Activated T-cell treated with anti-CD3 and anti-CD28 coated beads, Interleukin-2, amount 50 U/mL, for 72 hours (primary cell): ENCODE results near the gene MAPK8IP3. TPM values are rescaled to one million over a fixed set of nuclear protein-coding genes. Genes with fewer than 3 reads are reported as not detected.
A peak's percentile ranks its signal among the peaks of the same experiment; 100 is the strongest.

ENCODE experiments used
- ATAC-seq, 2 donors: fragments of 150-1000 bp; cut with Tn5 transposase; replicated peaks in 1 of 2; 2 replicates each; pipeline ENCODE4 v1.10.0; 2021; ENCODE audit warnings: moderate library complexity in 2 of 2, mild to moderate bottlenecking in 1 of 2
- DNase-seq, 2 donors: peaks; one replicate each; pipeline ENCODE4 v3.0.0; 2021 to 2022; ENCODE audit warnings: mixed read lengths in 1 of 2
- H3K27ac Mint-ChIP-seq: one replicate; pipeline ENCODE4 v1.8.0; 2022; ENCODE audit warnings: mild to moderate bottlenecking, moderate library complexity, mixed read lengths
- H3K27me3 Mint-ChIP-seq: one replicate; pipeline ENCODE4 v1.8.0; 2022; ENCODE audit warnings: low read depth, mixed read lengths
- H3K36me3 Mint-ChIP-seq, 2 donors: one replicate each; pipeline ENCODE4 v1.8.0; 2022; ENCODE audit warnings: mixed read lengths in 2 of 2, mild to moderate bottlenecking in 1 of 2; ENCODE audit not compliant: insufficient read depth in 2 of 2
- H3K4me1 Mint-ChIP-seq: one replicate; pipeline ENCODE4 v1.8.0; 2022; ENCODE audit warnings: low read depth, mixed read lengths
- H3K4me3 Mint-ChIP-seq, 2 donors: one replicate each; pipeline ENCODE4 v1.8.0; 2022; ENCODE audit warnings: mild to moderate bottlenecking in 2 of 2, mixed read lengths in 2 of 2, moderate library complexity in 2 of 2
- H3K9me3 Mint-ChIP-seq, 2 donors: one replicate each; pipeline ENCODE4 v1.8.0; 2022; ENCODE audit warnings: mixed read lengths in 2 of 2
- total RNA-seq, 2 donors: library from RNA; stranded (reverse); gene quantifications; one replicate each; pipeline ENCODE4 v1.2.3, GENCODE V29; 2022

Gene MAPK8IP3
- total RNA-seq, 2 donors from 2014 or later: 92.7 to 118 TPM

- DNase-seq (no peak), ATAC-seq (no peak)
- Mint-ChIP-seq H3K27ac (no peak overlapping the region), H3K9me3 (no peaks in the 10 kb centered on the region), H3K4me3 (no peak overlapping the region), H3K4me1 (peaks cover 7% of the 10 kb centered on the region), H3K27me3 (no peaks in the 10 kb centered on the region), H3K36me3 (peaks cover under 1 to 3% of the 10 kb centered on the region in 2 donors)
These were observed 60.2 kb downstream of the MAPK8IP3 start for GRCh38 chr16:1766231-1766630.

- no peak overlapping the region for H3K4me3 Mint-ChIP-seq
- DNase-seq (no peak), ATAC-seq (no peak)
- no peak overlapping the region for H3K27ac Mint-ChIP-seq
- peaks cover 7% of the 10 kb centered on the region for H3K4me1 Mint-ChIP-seq
- H3K9me3 Mint-ChIP-seq: no peaks in the 10 kb centered on the region
- no peaks in the 10 kb centered on the region for H3K27me3 Mint-ChIP-seq
- peaks cover 0 to 3% of the 10 kb centered on the region in 2 donors for H3K36me3 Mint-ChIP-seq
These were observed 60.7 kb downstream of the MAPK8IP3 start for GRCh38 chr16:1766701-1767100.

- H3K9me3 Mint-ChIP-seq: no peaks in the 10 kb centered on the region
- no peak for ATAC-seq
- H3K4me3 Mint-ChIP-seq: no peak overlapping the region
- no peaks in the 10 kb centered on the region for H3K27me3 Mint-ChIP-seq
- H3K4me1 Mint-ChIP-seq: peaks cover 13% of the 10 kb centered on the region
- peaks cover 3 to 7% of the 10 kb centered on the region in 2 donors for H3K36me3 Mint-ChIP-seq
- H3K27ac Mint-ChIP-seq: no peak overlapping the region
- no peak for DNase-seq
These were observed 61.4 kb downstream of the MAPK8IP3 start for GRCh38 chr16:1767116-1767994.

GRCh38 chr16:1768061-1768766, 62.2 kb downstream of the MAPK8IP3 start:
- no peak for DNase-seq
- peaks cover 4 to 9% of the 10 kb centered on the region in 2 donors for H3K36me3 Mint-ChIP-seq
- no peaks in the 10 kb centered on the region for H3K9me3 Mint-ChIP-seq
- H3K4me1 Mint-ChIP-seq: peaks cover 14% of the 10 kb centered on the region
- no peaks in the 10 kb centered on the region for H3K27me3 Mint-ChIP-seq
- ATAC-seq: no peak
- no peak overlapping the region for H3K4me3 Mint-ChIP-seq
- no peak overlapping the region for H3K27ac Mint-ChIP-seq

GRCh38 chr16:1768767-1769401, 62.9 kb downstream of the MAPK8IP3 start:
- Mint-ChIP-seq H3K9me3 (no peaks in the 10 kb centered on the region), H3K4me1 (peaks cover 14% of the 10 kb centered on the region), H3K27ac (no peak overlapping the region), H3K27me3 (no peaks in the 10 kb centered on the region), H3K36me3 (peaks cover 4 to 9% of the 10 kb centered on the region in 2 donors), H3K4me3 (no peak overlapping the region)
- DNase-seq (no peak), ATAC-seq (no peak)

- no peaks in the 10 kb centered on the region for H3K27me3 Mint-ChIP-seq
- DNase-seq (no peak), ATAC-seq (no peak)
- no peaks in the 10 kb centered on the region for H3K9me3 Mint-ChIP-seq
- H3K4me1 Mint-ChIP-seq: peaks cover 14% of the 10 kb centered on the region
- H3K4me3 Mint-ChIP-seq: peak overlapping the region; percentile 81 to 82
- peaks cover 4 to 9% of the 10 kb centered on the region in 2 donors for H3K36me3 Mint-ChIP-seq
- peak overlapping the region; percentile 24 for H3K27ac Mint-ChIP-seq
These were observed 63.7 kb downstream of the MAPK8IP3 start for GRCh38 chr16:1769402-1770300.

GRCh38 chr16:1770328-1771187, 64.6 kb downstream of the MAPK8IP3 start:
- peak; percentile 0 to 18 for ATAC-seq
- Mint-ChIP-seq H3K27ac (peak overlapping the region; percentile 24), H3K36me3 (peaks cover 4 to 9% of the 10 kb centered on the region in 2 donors)

GRCh38 chr16:1771188-1771863, 65.3 kb downstream of the MAPK8IP3 start, which contains the start of gene NME3:
Gene NME3 (minus strand): TSS chr16:1771543. CDS start chr16:1771534, 9 bp downstream.
- Mint-ChIP-seq H3K27me3 (no peaks in the 10 kb centered on the region), H3K4me3 (peak within 1 kb of the TSS; percentile 95 to 100), H3K36me3 (peaks cover 4 to 9% of the 10 kb centered on the region in 2 donors), H3K9me3 (no peaks in the 10 kb centered on the region), H3K4me1 (peaks cover 14% of the 10 kb centered on the region), H3K27ac (peak within 1 kb of the TSS; percentile 95)
- ATAC-seq: peak; percentile 55 to 65
- DNase-seq: peak; percentile 87 to 91

More at GRCh38 chr16:1770328-1771187, 64.6 kb downstream of the MAPK8IP3 start:
- DNase-seq: peak; percentile 53 to 64
- peaks cover 14% of the 10 kb centered on the region for H3K4me1 Mint-ChIP-seq
- peak overlapping the region; percentile 81 to 82 for H3K4me3 Mint-ChIP-seq
- H3K9me3 Mint-ChIP-seq: no peaks in the 10 kb centered on the region
- no peaks in the 10 kb centered on the region for H3K27me3 Mint-ChIP-seq

GRCh38 chr16:1771864-1772361, 65.9 kb downstream of the MAPK8IP3 start:
- DNase-seq: no peak

GRCh38 chr16:1772362-1772907, 66.4 kb downstream of the MAPK8IP3 start, which contains the start of gene EME2:
Gene EME2 (plus strand): TSS chr16:1772810. CDS start chr16:1773228, 418 bp downstream.
- Mint-ChIP-seq H3K27ac (peak within 1 kb of the TSS; percentile 95), H3K4me3 (peak within 1 kb of the TSS; percentile 95 to 100), H3K27me3 (no peaks in the 10 kb centered on the region), H3K4me1 (peaks cover 14% of the 10 kb centered on the region), H3K9me3 (no peaks in the 10 kb centered on the region), H3K36me3 (peaks cover 4 to 9% of the 10 kb centered on the region in 2 donors)
- DNase-seq (peak; percentile 61 to 78), ATAC-seq (peak; percentile 23 to 48)

More at GRCh38 chr16:1771864-1772361, 65.9 kb downstream of the MAPK8IP3 start:
- no peak for ATAC-seq
- Mint-ChIP-seq H3K27me3 (no peaks in the 10 kb centered on the region), H3K4me1 (peaks cover 14% of the 10 kb centered on the region), H3K9me3 (no peaks in the 10 kb centered on the region), H3K4me3 (peak overlapping the region; percentile 95 to 100), H3K27ac (peak overlapping the region; percentile 95), H3K36me3 (peaks cover 4 to 9% of the 10 kb centered on the region in 2 donors)
